K562 (cell line): ENCODE data around the gene EIF2AK3.

Experiments used
- HDAC2 ChIP-seq: fragments of 450-650 bp; IDR thresholded peaks from 2 replicates; pipeline ENCODE4 v1.6.1; 2016; ENCODE audit warnings: mild to moderate bottlenecking
- MAFK ChIP-seq: IDR thresholded peaks from 2 replicates; pipeline ENCODE4 v1.6.1; 2011; ENCODE audit warnings: low read length, improper control_type of control experiment
- NKRF ChIP-seq: fragments of 450-650 bp; IDR thresholded peaks from 2 replicates; pipeline ENCODE4 v1.6.1; 2016; ENCODE audit warnings: borderline replicate concordance
- SLC30A9 ChIP-seq: fragments of 250-450 bp; sonication (Bioruptor Pico); IDR thresholded peaks from 2 replicates; pipeline ENCODE4 v1.8.0; 2022; ENCODE audit warnings: mild to moderate bottlenecking, moderate library complexity
- TCF3 ChIP-seq: sonication (generic); formaldehyde crosslinking; IDR thresholded peaks from 2 replicates; pipeline ENCODE4 v1.4.0; 2020; ENCODE audit warnings: mild to moderate bottlenecking, missing genetic modification reagents
- ZHX1 ChIP-seq: fragments of 150-350 bp; conservative IDR thresholded peaks from 2 replicates; pipeline ENCODE4 v1.6.1; 2014; ENCODE audit warnings: low read length
- ZNF124 ChIP-seq: sonication (generic); formaldehyde crosslinking; IDR thresholded peaks from 2 replicates; pipeline ENCODE4 v1.8.1; 2022; ENCODE audit warnings: missing genetic modification reagents
- ZNF280A ChIP-seq: fragments of 450-650 bp; IDR thresholded peaks from 2 replicates; pipeline ENCODE4 v1.6.1; 2018; ENCODE audit warnings: mild to moderate bottlenecking, low read depth; ENCODE audit not compliant: partially characterized antibody
- TF ChIP-seq, protein P1 (sequence below), 3 experiments: IDR thresholded peaks in 2 of 3; conservative IDR thresholded peaks in 1 of 3; 2 replicates each; pipeline ENCODE4 v1.5.1; 2011 to 2012; ENCODE audit warnings: low read length in 3 of 3, mild to moderate bottlenecking in 3 of 3, control low read depth in 2 of 3, improper control_type of control experiment in 1 of 3, inconsistent platforms in 1 of 3, low read depth in 1 of 3, mixed read lengths in 1 of 3, moderate library complexity in 1 of 3; ENCODE audit not compliant: insufficient read depth in 2 of 3

GRCh38 chr2:88556026-88556425 is 71.2 kb downstream of the EIF2AK3 start:
- TF ChIP-seq ZNF280A (no peak), NKRF (no peak), SLC30A9 (CRISPR knock-in tag) (no peak), HDAC2 (no peak), ZHX1 (no peak), TCF3 (CRISPR knock-in tag) (no peak), MAFK (no peak), ZNF124 (no peak)
- TF ChIP-seq, protein P1, sequence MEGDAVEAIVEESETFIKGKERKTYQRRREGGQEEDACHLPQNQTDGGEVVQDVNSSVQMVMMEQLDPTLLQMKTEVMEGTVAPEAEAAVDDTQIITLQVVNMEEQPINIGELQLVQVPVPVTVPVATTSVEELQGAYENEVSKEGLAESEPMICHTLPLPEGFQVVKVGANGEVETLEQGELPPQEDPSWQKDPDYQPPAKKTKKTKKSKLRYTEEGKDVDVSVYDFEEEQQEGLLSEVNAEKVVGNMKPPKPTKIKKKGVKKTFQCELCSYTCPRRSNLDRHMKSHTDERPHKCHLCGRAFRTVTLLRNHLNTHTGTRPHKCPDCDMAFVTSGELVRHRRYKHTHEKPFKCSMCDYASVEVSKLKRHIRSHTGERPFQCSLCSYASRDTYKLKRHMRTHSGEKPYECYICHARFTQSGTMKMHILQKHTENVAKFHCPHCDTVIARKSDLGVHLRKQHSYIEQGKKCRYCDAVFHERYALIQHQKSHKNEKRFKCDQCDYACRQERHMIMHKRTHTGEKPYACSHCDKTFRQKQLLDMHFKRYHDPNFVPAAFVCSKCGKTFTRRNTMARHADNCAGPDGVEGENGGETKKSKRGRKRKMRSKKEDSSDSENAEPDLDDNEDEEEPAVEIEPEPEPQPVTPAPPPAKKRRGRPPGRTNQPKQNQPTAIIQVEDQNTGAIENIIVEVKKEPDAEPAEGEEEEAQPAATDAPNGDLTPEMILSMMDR (IDR thresholded peaks at IDR 0.05 in 2 of 3, conservative IDR thresholded peaks at IDR 0.05 in 1 of 3; ENCODE audit: insufficient read depth in 2 of 3, low read depth in 1 of 3, low read length in 3 of 3), result no peak
